RWPE1 (cell line): Measurements from ENCODE around the gene CUX1.
A peak's percentile ranks its signal among the peaks of the same experiment; 100 is the strongest.

ENCODE experiments used
- CTCF ChIA-PET: fragments of 350-600 bp; sonication (Branson Sonifier 250); formaldehyde crosslinking; extraction: SDS; loops from one replicate; lab custom pipeline; 2021; lab: Yijun Ruan, JAX
- POLR2A ChIA-PET: fragments of 400-600 bp; formaldehyde crosslinking; extraction: SDS; loops from one replicate; lab custom pipeline; 2020; ENCODE audit warnings: antibody characterized with exemption; ENCODE audit not compliant: low non-redundant PET; lab: Yijun Ruan, JAX
- DNase-seq: peaks from one replicate; pipeline ENCODE4 v3.0.0; 2012; ENCODE audit warnings: low spot score
- H3K27ac ChIP-seq: fragments of 450-650 bp; 2 replicates; pipeline ENCODE4 v1.5.1; 2017
- CTCF ChIP-seq: fragments of 450-650 bp; conservative IDR thresholded peaks from 2 replicates; pipeline ENCODE4 v1.5.1; 2017; ENCODE audit warnings: low read depth, mild to moderate bottlenecking

The CUX1 gene

GRCh38 chr7:102077081-102077480 is 259.7 kb downstream of the CUX1 start:
- ChIA-PET CTCF (interaction anchor here (1.0 kb wide), 1 partner anchor 13 kb away, joined by 3 read pairs; no protein-coding TSS in a partner anchor), POLR2A (interaction anchor here (0.6 kb wide), 1 partner anchor 119 kb away, joined by 3 read pairs; no protein-coding TSS in a partner anchor)
- no peak for DNase-seq
- H3K27ac ChIP-seq: no peak overlapping the region
- no peak for TF ChIP-seq CTCF

GRCh38 chr7:102079140-102080018 is 262.0 kb downstream of the CUX1 start:
- CTCF ChIA-PET: no interaction called here

GRCh38 chr7:102080019-102080433 is 262.6 kb downstream of the CUX1 start:
- CTCF ChIA-PET: no interaction called here
- no peak for TF ChIP-seq CTCF
- DNase-seq: no peak
- POLR2A ChIA-PET: no interaction called here
- no peak overlapping the region for H3K27ac ChIP-seq

More at GRCh38 chr7:102079140-102080018, 262.0 kb downstream of the CUX1 start:
- no peak overlapping the region for H3K27ac ChIP-seq
- no peak for DNase-seq
- POLR2A ChIA-PET: no interaction called here
- TF ChIP-seq CTCF: no peak

GRCh38 chr7:102080434-102081243 is 263.2 kb downstream of the CUX1 start:
- no peak for DNase-seq
- no peak overlapping the region for H3K27ac ChIP-seq
- ChIA-PET CTCF (no interaction called here), POLR2A (no interaction called here)
- TF ChIP-seq CTCF: no peak

- no peak overlapping the region for H3K27ac ChIP-seq
- DNase-seq: no peak
- no peak for TF ChIP-seq CTCF
- POLR2A ChIA-PET: no interaction called here
- CTCF ChIA-PET: no interaction called here
Observed at GRCh38 chr7:102081244-102081627, 263.8 kb downstream of the CUX1 start.

GRCh38 chr7:102082693-102083368 is 265.4 kb downstream of the CUX1 start:
- no peak for TF ChIP-seq CTCF
- CTCF ChIA-PET: no interaction called here
- POLR2A ChIA-PET: no interaction called here
- no peak for DNase-seq
- H3K27ac ChIP-seq: peak overlapping the region; percentile 35; the same call in 1 of the 2 replicates
